Stomach smooth muscle (tissue), 2 donors: ENCODE data around the gene TMEM87B.

Experiments
- H3K27ac ChIP-seq: one replicate; pipeline ENCODE4 v1.7.0; 2013; ENCODE audit warnings: mild to moderate bottlenecking, low read length, inconsistent platforms
- H3K27me3 ChIP-seq, 2 donors: one replicate each; pipeline ENCODE4 v1.7.0; 2013; ENCODE audit warnings: low read length in 2 of 2; ENCODE audit not compliant: insufficient read depth in 2 of 2, control insufficient read depth in 1 of 2
- H3K36me3 ChIP-seq, 2 donors: one replicate each; pipeline ENCODE4 v1.7.0; 2013; ENCODE audit warnings: low read length in 2 of 2; ENCODE audit not compliant: control insufficient read depth in 2 of 2, insufficient read depth in 2 of 2
- H3K4me1 ChIP-seq: one replicate; pipeline ENCODE4 v1.7.0; 2013; ENCODE audit warnings: low read length; ENCODE audit not compliant: control insufficient read depth, insufficient read depth
- H3K4me3 ChIP-seq, 2 donors: one replicate each; pipeline ENCODE4 v1.7.0; 2013; ENCODE audit warnings: low read length in 2 of 2
- H3K9ac ChIP-seq, 2 donors: one replicate each; pipeline ENCODE4 v1.7.0; 2013; ENCODE audit warnings: low read length in 2 of 2, mild to moderate bottlenecking in 1 of 2
- H3K9me3 ChIP-seq, 2 donors: one replicate each; pipeline ENCODE4 v1.7.0; 2013; ENCODE audit warnings: low read length in 2 of 2; ENCODE audit not compliant: control insufficient read depth in 2 of 2
- donor health status: healthy.
- donor health status: Pancreatic carcinoma.

Gene TMEM87B

GRCh38 chr2:112159454-112159921, 104.4 kb downstream of the TMEM87B start:
- H3K27ac ChIP-seq = no peak overlapping the region

GRCh38 chr2:112160283-112161250, 105.5 kb downstream of the TMEM87B start:
- H3K27me3 ChIP-seq = no peaks in the 10 kb centered on the region

More at GRCh38 chr2:112159454-112159921, 104.4 kb downstream of the TMEM87B start:
- H3K9me3 ChIP-seq = no peaks in the 10 kb centered on the region
- no peak overlapping the region for H3K4me3 ChIP-seq
- no peaks in the 10 kb centered on the region for H3K27me3 ChIP-seq
- no peaks in the 10 kb centered on the region for H3K36me3 ChIP-seq
- no peaks in the 10 kb centered on the region for H3K4me1 ChIP-seq
- no peak overlapping the region for H3K9ac ChIP-seq

DNA sequence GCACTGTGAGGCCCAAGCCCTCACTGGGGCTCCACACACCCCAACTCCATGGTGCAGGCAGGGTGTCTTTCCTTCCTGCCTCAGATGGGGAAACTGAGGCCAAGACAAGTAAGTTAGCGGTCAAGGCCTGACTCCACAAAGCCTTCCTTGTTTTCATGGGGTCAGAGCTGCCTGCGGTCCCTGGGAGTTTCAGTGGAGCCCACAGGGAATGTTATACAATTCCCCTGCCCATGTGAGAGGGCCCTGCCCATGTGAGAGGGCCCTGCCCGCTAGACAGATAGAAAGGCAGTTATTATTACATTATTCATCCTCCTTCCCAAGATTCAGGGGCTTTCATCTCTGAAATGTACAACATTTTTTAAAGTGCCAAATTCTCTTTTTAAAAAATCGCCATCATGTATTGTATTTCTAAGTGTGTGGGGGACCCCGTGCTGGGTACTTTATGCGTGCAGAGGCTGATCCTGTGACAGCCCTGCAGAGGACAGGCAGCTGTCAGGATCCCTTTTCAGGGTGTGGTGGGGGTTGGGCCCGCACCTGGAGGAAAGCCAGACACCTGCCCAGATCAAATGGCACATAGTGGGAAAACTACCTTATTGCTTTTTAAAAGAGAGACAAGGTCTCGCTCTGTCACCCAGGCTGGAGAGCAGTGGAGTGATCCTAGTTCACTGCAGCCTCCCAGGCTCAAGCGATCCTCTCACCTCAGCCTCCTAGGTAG, 106.5 kb downstream of the TMEM87B start:
- Histone ChIP-seq H3K27ac (no peak overlapping the region), H3K4me1 (no peaks in the 10 kb centered on the region), H3K4me3 (no peak overlapping the region), H3K9ac (no peak overlapping the region), H3K9me3 (no peaks in the 10 kb centered on the region), H3K27me3 (no peaks in the 10 kb centered on the region), H3K36me3 (no peaks in the 10 kb centered on the region)

More at GRCh38 chr2:112160283-112161250, 105.5 kb downstream of the TMEM87B start:
- Histone ChIP-seq H3K4me3 (no peak overlapping the region), H3K27ac (no peak overlapping the region), H3K9me3 (no peaks in the 10 kb centered on the region), H3K9ac (no peak overlapping the region), H3K36me3 (no peaks in the 10 kb centered on the region), H3K4me1 (no peaks in the 10 kb centered on the region)

DNA sequence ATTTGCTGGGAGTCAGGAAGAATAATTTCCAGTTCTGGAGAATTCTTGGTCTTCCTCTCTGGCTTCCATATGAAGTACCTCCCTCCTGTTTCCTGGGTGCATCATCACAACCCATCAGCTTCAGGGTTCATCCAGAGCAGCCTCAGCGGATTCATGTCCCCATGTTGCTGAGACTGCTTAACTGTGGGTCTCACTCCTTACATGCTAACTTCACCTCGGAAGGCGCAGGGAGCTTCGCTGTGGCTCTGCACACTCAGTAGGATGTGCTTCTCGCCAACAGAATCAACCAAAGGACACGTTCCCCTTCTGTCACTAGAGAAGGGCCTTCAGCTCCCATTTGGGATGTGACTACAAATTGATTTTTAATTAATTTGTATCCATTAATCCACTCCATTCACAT, 107.3 kb downstream of the TMEM87B start:
- no peak overlapping the region for H3K9ac ChIP-seq
- H3K27me3 ChIP-seq = no peaks in the 10 kb centered on the region
- H3K27ac ChIP-seq = no peak overlapping the region
- no peaks in the 10 kb centered on the region for H3K9me3 ChIP-seq
- H3K4me3 ChIP-seq = no peak overlapping the region
- H3K36me3 ChIP-seq = no peaks in the 10 kb centered on the region
- H3K4me1 ChIP-seq = no peaks in the 10 kb centered on the region

GRCh38 chr2:112162956-112163355, 107.9 kb downstream of the TMEM87B start:
- Histone ChIP-seq H3K27ac (no peak overlapping the region), H3K9me3 (no peaks in the 10 kb centered on the region), H3K9ac (no peak overlapping the region), H3K4me1 (no peaks in the 10 kb centered on the region), H3K4me3 (no peak overlapping the region), H3K27me3 (no peaks in the 10 kb centered on the region), H3K36me3 (no peaks in the 10 kb centered on the region)

DNA sequence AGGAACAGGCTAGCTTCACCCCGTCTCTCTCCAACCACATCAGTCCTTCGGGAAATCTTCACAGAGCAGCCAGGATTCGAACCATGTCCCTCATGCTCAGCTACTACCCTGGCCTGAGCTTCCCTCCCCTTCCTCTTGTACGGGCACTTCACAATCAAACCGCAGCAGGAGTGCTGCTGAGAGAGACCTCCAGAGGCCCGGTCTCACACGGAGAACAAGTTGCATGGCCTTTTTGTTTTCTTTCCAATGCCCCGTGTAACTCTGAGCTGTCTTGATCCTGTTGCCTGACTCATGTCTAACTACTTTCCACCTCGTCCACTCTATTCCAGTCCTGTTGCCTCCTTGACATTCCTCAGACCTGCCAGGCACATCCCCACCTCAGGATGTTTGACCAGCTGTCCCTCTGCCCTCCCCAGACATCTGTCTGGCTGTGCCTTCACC, 108.5 kb downstream of the TMEM87B start:
- Histone ChIP-seq H3K27ac (no peak overlapping the region), H3K27me3 (no peaks in the 10 kb centered on the region)

DNA sequence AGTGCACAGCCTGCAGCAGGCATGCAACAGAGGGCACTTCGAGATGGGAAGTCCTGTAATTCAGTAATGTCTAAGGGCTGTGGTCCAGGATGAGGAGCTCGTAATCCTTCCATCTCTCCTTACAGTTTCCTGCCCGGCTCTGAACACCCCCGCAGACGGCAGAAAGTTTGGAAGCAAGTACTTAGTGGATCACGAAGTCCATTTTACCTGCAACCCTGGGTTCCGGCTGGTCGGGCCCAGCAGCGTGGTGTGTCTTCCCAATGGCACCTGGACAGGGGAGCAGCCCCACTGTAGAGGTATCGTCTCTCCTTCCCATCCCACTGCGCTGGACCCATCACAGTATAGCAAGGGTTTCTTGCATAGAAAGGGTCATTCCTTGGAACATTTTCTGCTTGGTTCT, 109.8 kb downstream of the TMEM87B start:
- Histone ChIP-seq H3K36me3 (no peaks in the 10 kb centered on the region), H3K9ac (no peak overlapping the region), H3K9me3 (no peaks in the 10 kb centered on the region), H3K4me3 (no peak overlapping the region), H3K27ac (no peak overlapping the region), H3K27me3 (no peaks in the 10 kb centered on the region), H3K4me1 (no peaks in the 10 kb centered on the region)

More for the DNA sequence above, 108.5 kb downstream of the TMEM87B start:
- H3K9ac ChIP-seq = no peak overlapping the region
- no peaks in the 10 kb centered on the region for H3K36me3 ChIP-seq
- H3K4me1 ChIP-seq = no peaks in the 10 kb centered on the region
- no peak overlapping the region for H3K4me3 ChIP-seq
- H3K9me3 ChIP-seq = no peaks in the 10 kb centered on the region

DNA sequence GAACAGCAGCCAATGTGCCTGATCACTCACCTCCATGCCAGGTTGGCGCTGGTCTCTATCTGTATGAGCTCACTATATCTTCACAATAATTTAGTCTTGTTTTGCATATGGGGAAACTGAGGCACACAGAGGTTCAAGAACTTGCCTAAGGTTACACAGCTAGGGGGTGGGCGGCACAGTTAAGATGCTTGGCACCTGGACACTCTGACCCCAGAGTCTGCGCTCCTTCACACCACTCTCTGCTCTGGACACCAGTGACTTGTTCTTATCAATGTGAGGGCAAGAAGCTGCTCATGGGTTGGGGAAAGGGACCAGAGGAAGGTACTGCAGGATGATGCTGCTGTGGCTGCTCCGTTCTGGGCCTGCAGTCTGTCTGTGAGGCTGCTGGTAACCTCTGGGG, 110.2 kb downstream of the TMEM87B start:
- Histone ChIP-seq H3K27ac (no peak overlapping the region), H3K9me3 (no peaks in the 10 kb centered on the region), H3K9ac (no peak overlapping the region), H3K27me3 (no peaks in the 10 kb centered on the region), H3K36me3 (no peaks in the 10 kb centered on the region), H3K4me3 (no peak overlapping the region), H3K4me1 (no peaks in the 10 kb centered on the region)

DNA sequence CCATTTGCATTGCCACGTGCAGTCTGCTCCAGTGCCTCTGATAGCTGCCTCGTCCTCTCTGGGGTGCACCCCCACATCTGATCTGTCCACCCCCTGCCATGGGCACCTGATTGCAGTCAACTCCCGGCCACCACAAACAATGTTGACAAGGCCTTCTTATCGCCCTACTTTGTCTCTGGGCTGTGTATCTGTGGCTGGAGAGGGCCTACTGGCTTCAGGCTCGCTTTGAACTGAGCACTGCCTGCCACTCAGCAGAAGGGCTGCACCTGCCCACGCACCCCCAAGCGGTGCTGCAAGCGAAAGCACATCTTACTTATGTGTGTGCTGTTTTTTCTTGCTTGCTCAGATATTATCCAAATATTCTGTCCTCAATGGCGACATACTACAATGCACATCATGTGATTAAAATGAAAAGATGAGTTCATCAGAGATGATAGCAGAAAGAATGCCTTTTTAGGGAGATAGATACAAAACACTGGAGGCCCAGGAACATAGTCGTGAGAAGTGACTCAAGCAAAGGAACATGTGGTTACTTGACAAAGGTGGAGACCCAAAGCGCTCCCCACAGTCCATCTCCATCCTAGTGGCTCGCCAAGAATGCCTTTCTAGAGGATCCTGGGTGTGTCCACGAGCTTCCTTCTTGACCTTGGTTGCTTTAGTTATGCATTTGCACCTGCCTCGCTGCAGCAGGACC, 111.9 kb downstream of the TMEM87B start:
- H3K4me3 ChIP-seq = no peak overlapping the region
- no peaks in the 10 kb centered on the region for H3K9me3 ChIP-seq
- H3K36me3 ChIP-seq = no peaks in the 10 kb centered on the region
- no peaks in the 10 kb centered on the region for H3K27me3 ChIP-seq
- H3K27ac ChIP-seq = no peak overlapping the region
- no peaks in the 10 kb centered on the region for H3K4me1 ChIP-seq
- H3K9ac ChIP-seq = no peak overlapping the region

- H3K4me1 ChIP-seq = no peaks in the 10 kb centered on the region
- no peaks in the 10 kb centered on the region for H3K27me3 ChIP-seq
- no peak overlapping the region for H3K27ac ChIP-seq
- no peak overlapping the region for H3K9ac ChIP-seq
- no peaks in the 10 kb centered on the region for H3K36me3 ChIP-seq
- no peak overlapping the region for H3K4me3 ChIP-seq
- no peaks in the 10 kb centered on the region for H3K9me3 ChIP-seq
These were observed 113.5 kb downstream of the TMEM87B start for GRCh38 chr2:112168422-112169124.
